ENCODE measurements around the gene GPRC5C. TPM values are rescaled to one million over a fixed set of nuclear protein-coding genes. Genes with fewer than 3 reads are reported as not detected.

GPRC5C gene
- total RNA-seq, 1 donor from 2014 or later, result 0.40 TPM

DNA sequence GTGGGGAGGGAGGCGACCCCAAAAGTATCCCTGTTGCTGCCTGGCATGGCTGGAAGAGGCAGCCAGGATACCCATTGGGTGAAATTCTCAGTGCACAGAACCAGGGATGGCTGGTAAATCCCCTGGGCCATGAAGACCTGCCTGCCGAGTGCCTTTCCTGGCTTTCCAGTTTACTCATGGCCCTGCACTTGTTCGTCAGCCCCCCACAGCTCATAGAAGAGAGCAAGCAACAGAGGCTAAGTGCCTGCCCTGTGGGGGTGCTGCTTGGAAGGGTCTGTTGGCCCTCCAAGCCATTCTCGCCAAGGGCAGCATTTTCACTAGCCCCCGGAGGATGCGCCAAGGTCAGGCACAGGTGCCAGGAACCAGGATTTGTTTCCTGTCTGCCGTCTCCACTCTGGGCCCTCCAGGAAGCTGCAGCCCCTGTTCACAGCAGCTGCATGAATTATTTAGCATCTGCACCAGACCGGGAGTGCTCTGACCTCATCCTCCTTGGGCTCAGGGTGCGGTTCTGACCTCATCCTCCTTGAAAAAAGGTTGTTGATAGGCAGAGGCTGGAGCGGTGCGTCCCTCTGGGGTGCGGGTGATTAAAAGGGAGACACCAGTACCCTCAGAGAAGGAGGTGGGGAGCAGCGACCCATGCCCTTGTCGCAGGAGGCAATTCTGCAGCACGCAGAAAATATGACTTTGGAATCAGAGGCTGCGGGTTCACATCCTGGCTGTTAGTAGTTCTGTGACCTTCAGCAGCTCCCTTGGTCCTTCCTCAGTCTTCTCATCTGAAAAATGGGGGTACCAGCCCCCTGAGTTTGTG is 20.3 kb downstream of the GPRC5C start:
- no peak for DNase-seq (ENCODE audit: low read depth in 2 of 2)

DNA sequence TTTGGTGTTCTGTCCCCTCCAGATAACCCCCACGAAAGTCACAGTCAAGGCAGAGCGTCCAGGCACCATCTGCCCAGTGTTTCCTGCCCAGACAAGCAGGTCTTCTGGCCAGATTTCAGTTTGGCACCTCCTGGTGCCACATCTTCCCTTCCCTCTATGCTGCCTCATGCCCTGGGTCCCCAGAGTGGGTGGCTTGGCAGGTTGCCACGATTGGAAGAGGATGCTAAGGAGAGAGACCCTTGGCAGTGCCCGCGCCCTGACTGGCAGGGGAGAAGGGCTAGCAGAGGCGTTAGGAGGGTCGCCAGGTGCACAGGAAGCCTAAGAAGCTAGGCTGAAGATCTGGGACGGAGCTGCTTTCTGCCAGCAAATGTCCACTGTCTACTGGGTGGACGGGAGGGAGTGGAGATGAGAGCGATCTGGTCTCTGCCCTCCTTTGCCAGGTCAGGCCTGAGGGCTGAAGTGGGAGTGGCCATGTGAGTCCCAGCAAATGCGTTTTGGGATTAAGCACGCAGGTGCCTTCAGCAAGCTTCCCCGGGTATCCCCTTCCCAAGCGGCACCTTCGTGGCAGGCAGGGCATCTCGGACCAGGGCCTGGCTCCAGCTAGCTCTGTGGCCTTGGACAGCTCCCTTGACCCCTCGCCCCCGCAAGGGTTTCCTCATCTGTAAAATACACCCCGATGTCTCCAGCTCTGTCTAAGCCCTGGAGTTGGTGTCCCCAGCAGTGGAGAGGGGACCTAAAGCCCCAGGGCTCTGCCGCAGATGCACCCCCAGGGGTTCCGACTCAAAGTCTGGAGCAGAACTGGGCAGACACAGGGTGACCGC is 21.2 kb downstream of the GPRC5C start:
- DNase-seq (ENCODE audit: low read depth in 2 of 2), result no peak

DNA sequence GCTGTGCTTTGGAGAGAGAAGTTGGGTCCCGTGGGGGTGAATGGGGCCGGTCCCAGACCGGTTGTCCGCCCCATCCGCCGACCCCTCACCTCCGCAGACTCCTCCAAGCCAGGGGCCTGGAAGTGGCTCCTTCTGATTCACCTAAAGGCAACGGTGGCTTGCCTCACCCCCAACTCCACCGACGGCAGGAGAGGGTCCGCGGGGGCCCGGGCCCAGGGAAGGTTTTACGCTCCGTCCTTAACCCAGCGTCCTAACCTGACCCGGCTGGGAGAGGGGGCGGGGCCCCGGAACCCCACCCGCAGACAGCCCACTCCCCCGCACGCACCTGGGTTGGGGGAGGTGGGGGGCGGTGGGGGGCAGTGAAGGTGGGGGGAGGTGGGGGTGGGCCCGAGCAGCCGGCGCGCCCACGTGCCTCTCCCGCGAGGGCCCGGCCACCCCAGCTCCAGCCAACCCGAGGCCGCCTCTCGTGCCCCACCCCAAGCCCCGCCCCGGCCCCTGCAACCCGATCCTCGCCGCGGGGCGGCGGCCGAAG is 21.8 kb downstream of the GPRC5C start:
- DNase-seq (ENCODE audit: low read depth in 2 of 2), result peak in 1 of 2 donors; percentile 85

DNA sequence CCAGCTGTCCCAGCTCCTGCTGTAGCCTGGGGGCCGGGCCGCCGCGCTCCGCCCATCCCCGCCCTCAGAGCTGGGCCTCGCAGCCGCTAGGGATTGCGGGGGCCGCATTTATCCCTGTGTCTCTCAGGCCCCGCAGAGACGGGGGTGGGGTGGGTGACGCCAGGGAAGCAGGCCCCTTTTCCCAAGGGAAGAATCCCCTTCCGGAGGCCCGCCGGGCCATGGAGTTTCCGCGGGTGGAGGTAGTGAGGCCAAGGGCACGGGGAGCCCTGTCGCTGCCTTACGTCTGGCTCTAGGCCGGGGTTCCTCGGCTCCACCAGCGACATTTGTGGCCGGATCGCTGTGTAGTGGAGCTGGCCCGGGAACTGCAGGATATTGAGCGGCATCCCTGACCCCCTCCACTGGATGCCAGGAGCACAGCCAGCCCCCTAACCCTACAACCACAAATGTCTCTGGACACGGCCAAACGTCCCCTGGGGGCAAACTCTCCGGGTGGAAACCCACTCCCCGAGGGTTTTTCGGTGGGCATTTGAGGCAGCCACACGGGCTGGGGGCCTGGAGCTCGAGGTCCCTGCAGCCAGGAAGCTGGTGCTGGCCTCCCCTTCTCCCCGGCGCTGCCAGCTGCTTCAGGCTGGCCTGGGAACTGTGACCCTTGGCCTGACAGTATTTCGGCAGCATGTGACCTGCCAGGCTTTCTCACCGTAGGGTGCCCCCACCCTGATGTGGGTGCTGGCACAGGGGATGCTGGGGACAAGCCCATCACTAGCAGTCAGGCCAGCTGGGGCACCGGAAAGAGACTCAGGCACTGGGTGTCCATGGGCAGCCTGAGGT is 22.5 kb downstream of the GPRC5C start:
- DNase-seq (ENCODE audit: low read depth in 2 of 2), result peak in 1 of 2 donors; percentile 45

DNA sequence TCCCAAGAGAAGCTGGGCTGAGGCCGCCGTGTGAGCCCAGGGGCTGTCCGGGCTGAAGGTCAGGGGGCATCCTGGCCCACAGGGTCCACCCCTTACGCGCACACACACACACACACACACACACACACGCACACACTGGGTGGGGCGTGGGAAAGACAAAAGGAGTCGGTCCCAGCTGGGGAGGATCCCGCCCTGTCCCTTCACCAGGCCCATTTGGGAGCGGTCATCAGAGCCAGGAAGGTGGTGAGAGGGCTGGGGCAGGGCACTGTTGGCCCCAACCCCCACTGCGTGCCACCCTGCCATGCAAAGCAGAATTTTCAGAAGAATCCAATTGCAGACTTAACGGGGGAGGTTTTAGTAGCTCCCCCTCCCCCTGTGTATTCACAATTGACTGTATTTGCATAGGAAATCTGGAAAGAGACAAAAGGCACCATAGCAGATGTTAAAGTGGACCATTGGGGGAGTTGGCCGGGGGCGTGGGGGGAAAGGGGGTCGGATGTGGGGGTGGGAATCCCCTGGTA is 23.2 kb downstream of the GPRC5C start:
- DNase-seq (ENCODE audit: low read depth in 2 of 2), result no peak

DNA sequence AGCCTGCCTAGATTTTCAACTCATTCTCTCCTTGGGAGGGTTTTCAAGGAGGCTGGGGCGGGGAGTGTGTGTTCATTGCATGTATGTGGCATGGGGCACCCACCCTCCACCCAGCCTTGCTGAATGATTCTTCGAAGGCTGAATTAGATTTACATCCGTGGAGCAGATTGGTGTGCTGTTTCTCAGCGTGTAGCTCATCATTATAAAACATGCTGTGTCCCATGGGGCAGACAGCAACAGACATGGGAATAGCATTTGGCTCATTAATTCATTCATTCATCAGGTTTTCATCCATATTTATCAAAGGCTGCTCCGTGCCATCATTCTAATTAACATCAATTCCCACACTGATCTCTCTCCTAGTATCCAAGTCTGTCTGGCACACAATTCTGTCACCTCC is 23.9 kb downstream of the GPRC5C start:
- no peak for DNase-seq (ENCODE audit: low read depth in 2 of 2)

DNA sequence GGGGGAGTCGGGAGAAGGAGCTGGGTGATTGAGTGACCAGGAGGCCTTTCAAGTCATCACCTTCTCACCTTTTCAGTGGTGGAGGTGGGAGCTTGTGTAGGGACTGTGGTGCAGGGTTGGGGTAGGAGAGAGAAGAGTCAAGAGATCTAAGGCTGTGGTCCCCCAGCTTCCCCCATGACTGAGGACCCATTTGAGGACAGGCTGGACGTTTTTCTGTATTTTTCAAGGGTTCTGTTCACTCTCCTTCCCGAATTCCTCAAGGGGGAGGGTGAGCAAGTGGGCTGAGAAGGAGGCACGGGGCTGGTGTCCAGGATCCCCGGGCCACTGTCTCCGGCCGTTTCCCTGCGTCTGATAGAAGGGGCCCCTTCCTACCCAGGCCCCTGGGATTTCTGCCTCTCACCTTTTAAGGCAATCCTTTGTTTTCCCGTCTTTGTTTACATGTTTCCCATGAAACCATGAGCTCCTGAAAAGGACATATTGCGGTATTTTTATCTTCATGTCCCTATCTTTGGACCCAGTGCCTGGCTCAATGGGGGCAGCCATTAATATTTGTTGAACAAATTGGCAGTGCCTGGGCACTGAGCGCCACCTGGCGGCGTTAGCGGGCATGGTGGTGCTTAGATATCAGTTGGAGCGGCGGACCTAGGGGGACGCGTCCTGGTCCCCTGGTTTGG is 25.4 kb downstream of the GPRC5C start:
- peak; percentile 62 to 76 for DNase-seq (ENCODE audit: low read depth in 2 of 2)

DNA sequence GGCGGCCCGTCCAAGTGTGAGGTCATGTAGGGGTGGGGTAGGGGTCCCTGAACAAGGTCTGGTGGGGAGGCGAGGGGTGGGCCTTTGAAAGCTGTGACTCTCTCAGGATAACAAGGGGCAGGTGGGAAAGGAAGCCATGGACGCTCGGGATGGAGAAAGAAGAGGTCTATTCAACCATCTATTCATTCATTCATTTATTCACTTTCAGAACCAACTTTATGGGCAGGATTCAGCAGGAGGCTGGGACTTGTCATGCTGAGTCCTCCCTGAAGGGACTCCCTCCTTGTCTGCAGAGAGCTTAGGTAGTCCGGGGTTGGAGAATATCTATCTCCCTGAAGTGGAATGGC is 25.9 kb downstream of the GPRC5C start:
- no peak for DNase-seq (ENCODE audit: low read depth in 2 of 2)

DNA sequence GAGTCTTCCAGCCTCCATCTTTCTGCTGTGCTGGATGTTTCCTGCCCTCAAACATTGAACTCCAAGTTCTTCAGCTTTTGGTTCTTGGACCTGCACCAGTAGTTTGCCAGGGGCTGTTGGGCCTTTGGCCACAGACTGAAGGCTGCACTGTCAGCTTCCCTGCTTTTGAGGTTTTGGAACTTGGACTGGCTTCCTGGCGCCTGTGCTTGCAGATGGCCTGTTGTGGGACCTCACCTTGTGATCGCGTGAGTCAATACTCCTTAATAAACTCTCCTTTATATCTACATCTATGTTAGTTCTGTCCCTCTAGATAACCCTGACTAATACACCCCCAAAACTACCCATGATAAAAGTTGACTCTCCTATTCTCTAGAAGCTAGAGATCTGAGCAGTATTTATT is 26.9 kb downstream of the GPRC5C start:
- no peak for DNase-seq (ENCODE audit: low read depth in 2 of 2)

DNA sequence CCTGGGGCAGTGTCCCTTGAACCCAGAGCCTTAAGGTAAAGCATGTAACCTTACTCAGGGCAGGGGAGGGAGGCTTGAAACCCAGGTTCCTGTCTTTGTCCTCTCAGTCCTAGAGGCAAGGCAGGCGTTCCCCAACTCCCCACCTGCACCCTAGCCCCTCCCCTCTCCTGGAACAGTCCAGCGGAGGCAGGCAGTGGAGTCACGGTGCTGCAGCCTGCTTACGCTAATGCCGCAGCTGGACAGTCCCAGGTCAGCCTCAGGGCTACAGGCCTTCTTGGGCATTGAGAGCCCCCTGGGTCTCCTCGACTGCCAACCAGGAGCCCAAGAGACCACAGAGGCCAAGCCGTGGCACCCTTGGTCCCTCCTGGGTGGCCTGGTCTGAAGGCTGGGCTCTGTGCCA is 27.7 kb downstream of the GPRC5C start:
- no peak for DNase-seq (ENCODE audit: low read depth in 2 of 2)

DNA sequence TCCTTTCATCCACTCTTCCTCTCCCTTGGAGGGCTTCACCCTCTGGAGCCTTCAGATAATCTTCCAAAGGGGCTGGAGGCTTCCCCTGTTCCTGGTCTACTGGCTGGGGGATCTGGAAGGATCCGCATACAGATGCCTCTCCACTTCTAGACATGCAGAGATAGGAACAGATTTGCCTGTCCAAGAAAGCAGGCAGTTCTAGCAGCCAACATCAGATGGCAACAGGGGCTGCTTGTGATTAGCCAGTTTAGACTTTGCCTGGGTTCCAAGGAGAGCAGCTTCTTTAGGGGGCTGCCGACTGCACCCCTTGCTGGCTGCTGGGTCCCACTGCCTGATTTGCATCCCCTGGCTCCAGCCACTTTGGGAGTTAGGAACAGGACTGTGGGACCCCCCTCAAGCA is 28.4 kb downstream of the GPRC5C start:
- DNase-seq (ENCODE audit: low read depth in 2 of 2), result no peak

DNA sequence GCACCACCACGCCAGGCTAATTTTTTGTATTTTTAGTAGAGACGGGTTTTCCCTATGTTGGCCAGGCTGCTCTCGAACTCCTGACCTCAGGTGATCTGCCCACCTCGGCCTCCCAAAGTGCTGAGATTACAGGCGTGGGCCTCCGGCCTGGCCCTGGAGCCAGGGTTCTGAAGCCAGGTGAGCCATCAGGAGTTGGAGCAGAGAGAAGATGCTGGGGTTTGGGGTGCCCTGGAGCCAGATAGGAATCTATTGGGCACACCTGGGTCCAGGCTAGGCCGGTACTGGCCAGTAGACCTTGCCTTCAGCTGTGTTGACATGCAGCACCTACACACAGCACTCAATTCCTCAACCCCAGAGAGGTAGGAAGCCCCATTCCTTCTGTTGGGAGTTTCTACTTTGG is 29.1 kb downstream of the GPRC5C start:
- DNase-seq (ENCODE audit: low read depth in 2 of 2), result no peak

DNA sequence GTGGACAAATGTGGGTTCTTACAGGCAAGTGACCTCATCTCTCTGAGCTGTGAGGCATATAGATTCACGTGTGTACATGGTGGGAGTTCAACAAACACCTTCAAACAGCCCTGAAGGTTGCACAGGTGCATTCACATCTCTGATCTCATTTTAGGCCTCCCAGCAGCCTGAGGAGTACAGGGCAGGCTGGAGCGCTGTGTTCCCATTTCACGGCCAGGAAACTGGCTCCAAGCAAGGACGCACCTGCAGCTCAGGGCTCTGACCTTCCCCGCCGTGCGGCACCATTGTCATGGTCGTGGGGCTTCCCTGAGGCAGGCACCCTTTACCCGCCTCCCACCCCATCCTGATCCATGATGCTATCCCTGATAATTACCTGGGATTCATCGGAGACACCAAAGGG is 29.7 kb downstream of the GPRC5C start:
- no peak for DNase-seq (ENCODE audit: low read depth in 2 of 2)

DNA sequence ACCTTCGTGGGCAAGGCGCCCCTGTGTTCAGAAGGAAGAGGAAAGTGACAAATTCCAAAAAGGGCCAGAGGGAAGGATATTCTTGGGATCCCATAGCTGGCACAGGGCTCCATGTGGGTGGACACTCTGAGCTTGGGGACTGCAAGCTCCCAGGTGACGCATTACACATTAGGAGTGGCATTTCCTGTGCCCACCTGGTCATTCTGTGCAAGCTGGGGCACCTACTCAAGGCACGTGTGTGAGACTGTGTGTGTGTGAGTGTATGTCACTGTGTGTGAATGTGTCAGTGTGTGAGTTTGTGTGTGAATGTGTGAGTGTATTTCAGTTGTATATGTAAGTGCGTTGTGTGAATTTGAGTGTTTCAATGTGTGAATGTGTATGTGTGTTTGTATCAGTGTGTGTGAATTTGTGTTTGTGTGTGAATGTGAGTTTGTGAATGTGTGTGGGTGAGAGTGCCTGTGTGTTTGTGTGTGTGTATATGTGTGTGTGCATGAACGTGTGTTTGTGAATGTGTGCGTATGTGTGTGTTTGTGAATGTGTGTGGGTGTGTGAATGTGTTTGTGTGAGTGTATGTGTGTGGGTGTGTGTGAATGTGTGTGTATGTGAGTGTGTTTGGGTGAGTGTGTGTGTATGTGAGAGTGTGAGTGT is 33.0 kb downstream of the GPRC5C start:
- no peak for DNase-seq (ENCODE audit: low read depth in 2 of 2)

DNA sequence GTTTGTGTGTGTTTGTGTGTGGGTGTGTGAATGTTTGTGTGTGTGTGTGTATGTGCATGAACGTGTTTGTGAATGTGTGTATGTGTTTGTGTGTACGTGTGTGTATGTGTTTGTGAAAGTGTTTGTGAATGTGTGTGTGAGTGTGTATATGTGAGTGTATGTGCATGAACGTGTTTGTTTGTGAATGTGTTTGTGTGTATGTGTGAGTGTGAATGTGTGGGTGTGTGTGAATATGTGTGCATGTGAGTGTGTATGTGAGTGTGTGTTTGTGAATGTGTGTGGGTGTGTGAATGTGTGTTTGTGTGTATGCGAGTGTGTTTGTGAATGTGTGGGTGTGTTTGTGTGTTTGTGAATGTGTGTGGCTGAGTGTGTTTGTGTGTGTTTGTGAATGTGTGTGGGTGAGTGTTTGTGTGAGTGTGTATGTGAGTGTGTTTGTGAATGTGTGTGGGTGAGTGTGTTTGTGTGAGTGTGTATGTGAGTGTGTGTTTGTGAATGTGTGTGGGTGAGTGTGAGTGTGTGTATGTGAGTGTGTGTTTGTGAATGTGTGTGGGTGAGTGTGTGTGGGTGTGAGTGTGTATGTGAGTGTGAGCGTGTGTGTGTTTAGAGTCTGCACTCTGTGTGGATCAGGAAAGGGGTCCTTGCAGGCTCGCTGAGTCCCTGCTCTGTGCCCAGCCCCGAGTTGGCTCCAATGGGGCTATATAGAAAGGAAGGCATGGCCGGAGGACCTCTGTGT is 33.7 kb downstream of the GPRC5C start:
- no peak for DNase-seq (ENCODE audit: low read depth in 2 of 2)

DNA sequence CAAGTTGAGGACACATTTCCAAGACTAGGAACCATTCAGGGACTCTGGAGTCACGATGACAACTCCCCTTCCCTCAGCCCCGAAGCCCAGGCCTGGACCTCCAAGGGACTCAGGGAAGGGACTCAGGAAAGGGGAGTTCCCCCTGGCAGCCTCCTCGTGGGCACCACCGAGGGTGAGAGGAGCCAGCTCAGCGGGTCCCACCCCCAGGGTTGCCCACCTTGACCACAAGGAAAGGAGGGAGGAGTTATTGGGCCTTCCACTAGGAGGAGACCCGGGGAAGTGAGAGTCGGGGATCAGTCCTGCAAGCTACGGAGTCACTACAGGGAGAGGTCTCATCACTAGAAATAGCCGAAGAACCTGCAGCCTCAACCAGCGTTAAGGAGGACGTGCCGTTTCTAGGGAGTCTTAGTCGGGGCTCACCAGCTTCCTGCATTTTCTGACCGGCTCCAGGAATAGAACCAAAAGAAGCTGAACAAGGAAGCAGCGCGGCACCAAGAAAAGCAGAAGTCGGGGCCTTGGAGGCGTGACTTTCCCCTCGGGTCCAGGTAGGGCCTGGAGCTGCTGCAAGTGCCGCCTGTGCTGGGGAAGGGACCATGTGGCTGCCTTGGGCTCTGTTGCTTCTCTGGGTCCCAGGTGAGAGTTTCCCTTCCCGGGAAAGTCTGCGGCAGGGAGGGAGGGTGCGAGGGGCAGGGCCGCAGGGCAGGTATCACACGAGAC is 34.4 kb downstream of the GPRC5C start, which contains the start of gene CD300A:
Gene CD300A (plus strand): TSS at position 524 of the 717 bp plus-strand sequence. CDS start 70 bp downstream, at position 594.
- no peak for DNase-seq (ENCODE audit: low read depth in 2 of 2)

DNA sequence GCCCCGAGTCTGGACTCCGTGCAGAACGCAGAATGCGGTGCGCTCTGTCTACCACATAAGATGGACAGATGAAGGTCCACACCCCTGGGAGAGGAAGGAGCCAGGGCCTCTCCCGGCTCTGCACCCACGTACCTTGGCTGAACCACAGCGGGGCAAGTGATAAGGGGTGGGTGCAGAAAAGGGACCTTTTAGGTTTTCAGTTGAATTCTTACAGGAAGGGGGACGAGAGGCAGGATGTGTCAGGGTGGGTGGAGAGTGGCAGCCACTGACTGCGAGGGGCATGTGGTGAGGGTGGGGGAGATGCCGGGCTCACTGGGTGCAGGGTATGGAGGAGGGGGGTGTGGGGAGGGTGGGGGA is 34.9 kb downstream of the GPRC5C start:
- no peak for DNase-seq (ENCODE audit: low read depth in 2 of 2)

DNA sequence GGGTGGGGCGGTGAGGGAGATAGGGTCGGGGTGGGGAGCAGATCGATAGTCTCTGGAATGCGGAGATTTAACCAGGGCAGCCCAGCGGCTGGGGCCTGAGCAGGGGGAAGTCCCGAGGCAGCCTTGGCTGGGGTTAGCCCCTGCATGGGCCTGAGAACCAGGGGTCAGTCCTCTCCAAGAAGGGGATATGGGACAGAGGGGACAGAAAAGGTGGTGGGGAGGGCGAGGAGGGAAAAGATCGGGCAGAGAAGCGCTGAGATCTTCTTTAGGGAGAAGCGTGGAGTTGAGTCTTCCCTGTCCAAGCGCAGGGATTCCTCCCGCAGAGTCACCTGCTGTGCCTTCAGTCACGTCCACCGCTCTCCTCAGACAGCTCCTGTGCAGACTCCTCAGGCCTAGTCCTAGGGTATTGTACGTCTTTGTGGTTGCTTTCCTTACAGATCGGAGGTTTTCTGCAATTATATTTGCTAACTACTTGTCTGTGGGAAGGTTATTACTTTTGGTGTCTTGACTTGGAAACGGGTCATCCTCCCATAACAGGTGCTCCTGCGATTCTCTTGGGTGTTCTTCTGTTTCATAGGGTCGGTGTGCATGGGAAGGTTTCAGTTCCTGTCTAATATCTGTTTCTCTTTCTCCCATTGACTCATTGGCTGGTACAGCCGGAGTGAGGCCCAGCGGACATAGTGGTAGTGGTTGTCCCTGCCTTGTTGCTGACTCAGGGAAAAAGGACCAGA is 35.5 kb downstream of the GPRC5C start:
- no peak for DNase-seq (ENCODE audit: low read depth in 2 of 2)

All from lung microvascular endothelial cell (primary cell).